HEK293T (cell line): ENCODE results near the gene LCN9.

Experiments used
- CTCF ChIA-PET: fragments of 350-600 bp; formaldehyde crosslinking; extraction: SDS; loops from one replicate; lab custom pipeline; 2021; ENCODE audit warnings: antibody characterized with exemption, inconsistent platforms; lab: Yijun Ruan, JAX
- POLR2A ChIA-PET: fragments of 350-600 bp; formaldehyde crosslinking; extraction: SDS; loops from one replicate; lab custom pipeline; 2020; ENCODE audit warnings: antibody characterized with exemption, inconsistent platforms; lab: Yijun Ruan, JAX
- DNase-seq: peaks from one replicate; pipeline ENCODE4 v3.0.0; 2012; ENCODE audit warnings: mixed read lengths; ENCODE audit errors: extremely low spot score
- ARNT ChIP-seq: fragments of 450-650 bp; IDR thresholded peaks from 2 replicates; pipeline ENCODE4 v1.6.1; 2017; ENCODE audit warnings: mild to moderate bottlenecking
- BHLHE40 ChIP-seq: fragments of 450-650 bp; IDR thresholded peaks from 2 replicates; pipeline ENCODE4 v1.6.1; 2016; ENCODE audit warnings: mild to moderate bottlenecking, moderate library complexity, borderline replicate concordance
- CTBP1 ChIP-seq: fragments of 450-650 bp; IDR thresholded peaks from 2 replicates; pipeline ENCODE4 v1.6.1; 2016; ENCODE audit warnings: borderline replicate concordance
- ELF4 ChIP-seq: fragments of 450-650 bp; IDR thresholded peaks from 2 replicates; pipeline ENCODE4 v1.6.1; 2017; ENCODE audit warnings: antibody characterized with exemption
- FOXA1 ChIP-seq: fragments of 450-650 bp; IDR thresholded peaks from 2 replicates; pipeline ENCODE4 v1.6.1; 2016; ENCODE audit warnings: mild to moderate bottlenecking
- FOXK2 ChIP-seq: fragments of 450-650 bp; IDR thresholded peaks from 2 replicates; pipeline ENCODE4 v1.6.1; 2016; ENCODE audit warnings: mild to moderate bottlenecking
- FOXM1 ChIP-seq: fragments of 450-650 bp; IDR thresholded peaks from 2 replicates; pipeline ENCODE4 v1.6.1; 2017; ENCODE audit warnings: mild to moderate bottlenecking, borderline replicate concordance
- HDGF ChIP-seq: fragments of 450-650 bp; IDR thresholded peaks from 2 replicates; pipeline ENCODE4 v1.6.1; 2017; ENCODE audit warnings: antibody characterized with exemption, borderline replicate concordance
- L3MBTL2 ChIP-seq: fragments of 450-650 bp; conservative IDR thresholded peaks from 2 replicates; pipeline ENCODE4 v1.6.1; 2016; ENCODE audit warnings: mild to moderate bottlenecking
- LEF1 ChIP-seq: fragments of 450-650 bp; IDR thresholded peaks from 2 replicates; pipeline ENCODE4 v1.6.1; 2017; ENCODE audit warnings: mild to moderate bottlenecking, borderline replicate concordance
- NFRKB ChIP-seq: fragments of 450-650 bp; IDR thresholded peaks from 2 replicates; pipeline ENCODE4 v1.6.1; 2016; ENCODE audit warnings: mild to moderate bottlenecking, moderate library complexity
- PKNOX1 ChIP-seq: fragments of 450-650 bp; IDR thresholded peaks from 2 replicates; pipeline ENCODE4 v1.6.1; 2016
- SP1 ChIP-seq: fragments of 450-650 bp; IDR thresholded peaks from 2 replicates; pipeline ENCODE4 v1.6.1; 2017
- SUZ12 ChIP-seq: fragments of 450-650 bp; IDR thresholded peaks from 2 replicates; pipeline ENCODE4 v1.6.1; 2016; ENCODE audit warnings: mild to moderate bottlenecking
- TARDBP ChIP-seq: fragments of 450-650 bp; IDR thresholded peaks from 2 replicates; pipeline ENCODE4 v1.6.1; 2016
- ZNF384 ChIP-seq: fragments of 450-650 bp; IDR thresholded peaks from 2 replicates; pipeline ENCODE4 v1.6.1; 2016

LCN9 gene

DNA sequence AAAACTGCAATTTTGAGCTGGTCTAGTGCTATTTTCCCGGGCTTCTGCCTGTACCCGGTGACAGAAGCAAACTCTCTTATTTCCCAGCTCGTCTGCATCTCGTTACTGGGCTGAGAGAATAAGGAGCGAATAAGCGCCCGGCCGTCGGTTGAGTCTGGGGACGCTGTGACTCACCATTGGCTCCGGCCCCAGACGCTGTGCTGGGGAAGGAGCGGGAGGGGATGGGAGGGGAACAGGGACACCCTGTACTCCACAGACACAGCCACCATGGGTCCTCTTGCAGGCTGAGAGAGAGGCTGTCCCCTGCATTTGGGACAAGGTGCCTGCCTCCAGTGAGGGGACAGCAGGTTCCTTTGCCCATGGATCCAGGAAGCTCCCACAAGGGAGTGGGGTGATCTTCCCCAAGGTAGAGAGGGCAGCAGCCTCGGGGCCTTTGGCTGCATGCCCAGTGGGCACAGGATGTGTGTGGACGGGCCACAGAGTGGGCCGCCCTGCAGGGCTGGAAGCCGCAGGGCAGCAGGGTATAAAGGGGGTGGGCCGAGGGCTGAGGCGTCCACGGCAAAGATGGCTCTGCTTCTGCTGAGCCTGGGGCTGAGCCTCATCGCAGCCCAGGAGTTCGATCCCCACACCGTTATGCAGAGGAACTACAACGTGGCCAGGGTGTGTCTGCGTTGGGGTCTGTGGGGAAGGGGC, at the start of gene LCN9:
TSS of gene LCN9 (plus strand) at position 552 of the 693 bp plus-strand sequence. CDS start at position 565, 13 bp downstream.
- no peak for DNase-seq
- no peak for TF ChIP-seq ZNF384
- TF ChIP-seq TARDBP, result no peak
- no peak for TF ChIP-seq L3MBTL2
- no peak for TF ChIP-seq PKNOX1
- TF ChIP-seq NFRKB, result no peak
- no peak for TF ChIP-seq FOXK2
- TF ChIP-seq ELF4, result no peak
- TF ChIP-seq SP1, result no peak
- no peak for TF ChIP-seq FOXA1
- no peak for TF ChIP-seq LEF1
- no peak for TF ChIP-seq BHLHE40
- ChIA-PET POLR2A (no interaction called here), CTCF (no interaction called here)

- POLR2A ChIA-PET, result no interaction called here
Observed at GRCh38 chr9:135613946-135614805, 48.9 kb upstream of the LCN9 start.

DNA sequence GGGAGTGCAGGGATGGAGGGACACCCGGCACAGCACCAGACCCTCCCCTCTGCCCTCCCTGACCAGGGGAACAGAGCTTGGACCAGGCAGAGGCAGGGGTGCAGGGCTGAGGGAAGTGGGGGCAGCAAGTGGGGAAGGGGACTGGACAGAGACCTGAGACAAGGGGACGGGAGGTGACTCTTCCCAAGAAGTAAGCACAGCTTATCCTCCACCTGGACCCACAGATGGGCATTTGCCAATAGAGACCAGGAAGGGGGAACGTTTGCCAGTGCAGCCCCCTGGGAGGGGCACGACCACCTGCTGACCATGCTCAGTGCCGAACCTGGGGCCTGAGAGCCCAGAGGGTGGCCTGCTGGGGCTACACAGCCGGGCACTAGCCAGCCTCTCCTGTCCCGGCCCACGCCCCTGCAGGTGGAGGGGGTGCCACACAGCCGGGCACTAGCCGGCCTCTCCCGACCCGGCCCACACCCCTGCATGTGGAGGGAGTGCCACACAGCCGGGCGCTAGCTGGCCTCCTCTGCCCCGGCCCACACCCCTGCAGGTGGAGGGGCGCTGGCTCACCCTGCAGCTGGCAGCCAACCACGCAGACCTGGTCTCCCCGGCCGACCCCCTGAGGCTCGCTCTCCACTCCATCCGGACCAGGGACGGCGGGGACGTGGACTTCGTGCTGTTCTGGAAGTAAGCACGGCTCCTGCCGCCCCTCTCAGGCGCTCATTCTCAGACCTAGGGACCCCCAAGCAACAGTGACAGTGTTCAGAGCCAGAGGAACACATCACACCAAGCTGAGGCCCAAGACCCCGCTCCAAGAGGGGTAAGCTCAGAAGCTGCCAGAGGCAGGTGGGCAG, 48.1 kb upstream of the LCN9 start:
- CTCF ChIA-PET, result no interaction called here
- POLR2A ChIA-PET, result no interaction called here
- TF ChIP-seq BHLHE40, result no peak
- no peak for TF ChIP-seq LEF1
- no peak for TF ChIP-seq L3MBTL2
- no peak for TF ChIP-seq PKNOX1
- TF ChIP-seq FOXM1, result no peak
- no peak for TF ChIP-seq ELF4
- TF ChIP-seq SUZ12, result no peak
- no peak for TF ChIP-seq ARNT
- TF ChIP-seq CTBP1, result no peak
- no peak for TF ChIP-seq ZNF384
- no peak for TF ChIP-seq TARDBP
- DNase-seq, result peak; percentile 5

More at GRCh38 chr9:135613946-135614805, 48.9 kb upstream of the LCN9 start:
- peak; percentile 4 for DNase-seq
- TF ChIP-seq SP1 (no peak), FOXA1 (no peak), HDGF (no peak), LEF1 (no peak), FOXK2 (no peak), ARNT (no peak), ZNF384 (no peak), PKNOX1 (no peak), L3MBTL2 (no peak), FOXM1 (no peak), CTBP1 (no peak), BHLHE40 (no peak), TARDBP (no peak), ELF4 (no peak), NFRKB (no peak), SUZ12 (no peak)
- CTCF ChIA-PET, result no interaction called here

GRCh38 chr9:135615666-135616618, 47.2 kb upstream of the LCN9 start:
- POLR2A ChIA-PET, result no interaction called here
- TF ChIP-seq FOXM1, result no peak
- no peak for TF ChIP-seq NFRKB
- TF ChIP-seq SUZ12, result no peak
- no peak for TF ChIP-seq FOXA1
- no peak for TF ChIP-seq ARNT
- no peak for TF ChIP-seq HDGF
- no peak for TF ChIP-seq LEF1
- TF ChIP-seq FOXK2, result no peak
- TF ChIP-seq ELF4, result no peak
- TF ChIP-seq CTBP1, result no peak
- TF ChIP-seq PKNOX1, result no peak
- TF ChIP-seq ZNF384, result no peak
- TF ChIP-seq BHLHE40, result no peak
- TF ChIP-seq L3MBTL2, result no peak
- DNase-seq, result peak; percentile 8
- CTCF ChIA-PET, result no interaction called here
